Coronary artery (tissue), 2 donors: ENCODE results near the gene RAB9B.
A peak's percentile ranks its signal among the peaks of the same experiment; 100 is the strongest.

Experiments
- DNase-seq: peaks from one replicate; pipeline ENCODE4 v3.0.0-alpha.2; 2017; ENCODE audit warnings: low spot score
- H3K27ac ChIP-seq, 2 donors: fragments of 200-600 bp; sonication (generic); one replicate each; pipeline ENCODE4 v1.5.1; 2016 to 2019
- H3K4me3 ChIP-seq: fragments of 200-600 bp; sonication (generic); 2 replicates; pipeline ENCODE4 v1.5.1; 2016; ENCODE audit warnings: mild to moderate bottlenecking, moderate library complexity
- TF ChIP-seq, protein P1 (sequence below): fragments of 200-600 bp; sonication (generic); IDR thresholded peaks from one replicate; pipeline ENCODE4 v1.5.1; 2019; ENCODE audit warnings: antibody characterized with exemption

The RAB9B gene

DNA sequence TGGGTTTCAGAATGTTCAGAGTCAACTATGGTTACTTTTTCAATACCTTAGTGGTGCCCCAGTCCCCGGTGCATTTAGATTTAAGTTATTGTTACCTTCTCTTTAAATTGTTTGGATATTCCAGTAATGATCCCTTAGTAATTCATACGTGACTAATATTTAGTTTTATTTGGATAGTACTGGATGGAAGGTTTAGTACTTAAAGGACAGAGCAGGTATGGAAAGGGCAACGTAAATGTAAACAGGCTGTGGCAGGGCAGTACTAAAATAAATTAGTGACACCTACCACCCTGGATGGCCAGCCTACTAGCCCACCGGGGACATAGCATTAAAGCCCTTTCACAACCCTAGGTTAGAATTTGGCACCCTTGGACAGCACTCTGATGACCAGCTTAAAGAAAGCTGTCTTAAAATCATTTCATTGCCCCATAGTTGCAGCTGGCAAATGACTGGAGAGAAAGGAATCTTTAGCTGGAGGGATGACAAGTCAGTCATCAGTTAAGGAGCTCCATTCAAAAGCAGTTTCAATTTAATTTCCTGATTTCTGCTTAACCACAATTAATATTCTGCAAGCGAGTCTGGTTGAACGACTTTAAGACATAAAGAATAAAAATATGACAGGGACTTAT, 39.0 kb downstream of the RAB9B start:
- TF ChIP-seq, protein P1, sequence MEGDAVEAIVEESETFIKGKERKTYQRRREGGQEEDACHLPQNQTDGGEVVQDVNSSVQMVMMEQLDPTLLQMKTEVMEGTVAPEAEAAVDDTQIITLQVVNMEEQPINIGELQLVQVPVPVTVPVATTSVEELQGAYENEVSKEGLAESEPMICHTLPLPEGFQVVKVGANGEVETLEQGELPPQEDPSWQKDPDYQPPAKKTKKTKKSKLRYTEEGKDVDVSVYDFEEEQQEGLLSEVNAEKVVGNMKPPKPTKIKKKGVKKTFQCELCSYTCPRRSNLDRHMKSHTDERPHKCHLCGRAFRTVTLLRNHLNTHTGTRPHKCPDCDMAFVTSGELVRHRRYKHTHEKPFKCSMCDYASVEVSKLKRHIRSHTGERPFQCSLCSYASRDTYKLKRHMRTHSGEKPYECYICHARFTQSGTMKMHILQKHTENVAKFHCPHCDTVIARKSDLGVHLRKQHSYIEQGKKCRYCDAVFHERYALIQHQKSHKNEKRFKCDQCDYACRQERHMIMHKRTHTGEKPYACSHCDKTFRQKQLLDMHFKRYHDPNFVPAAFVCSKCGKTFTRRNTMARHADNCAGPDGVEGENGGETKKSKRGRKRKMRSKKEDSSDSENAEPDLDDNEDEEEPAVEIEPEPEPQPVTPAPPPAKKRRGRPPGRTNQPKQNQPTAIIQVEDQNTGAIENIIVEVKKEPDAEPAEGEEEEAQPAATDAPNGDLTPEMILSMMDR = no peak
- peak overlapping the region in 1 of 2 donors; percentile 32 for H3K27ac ChIP-seq
- H3K4me3 ChIP-seq = peak overlapping the region; percentile 31
- no peak for DNase-seq

DNA sequence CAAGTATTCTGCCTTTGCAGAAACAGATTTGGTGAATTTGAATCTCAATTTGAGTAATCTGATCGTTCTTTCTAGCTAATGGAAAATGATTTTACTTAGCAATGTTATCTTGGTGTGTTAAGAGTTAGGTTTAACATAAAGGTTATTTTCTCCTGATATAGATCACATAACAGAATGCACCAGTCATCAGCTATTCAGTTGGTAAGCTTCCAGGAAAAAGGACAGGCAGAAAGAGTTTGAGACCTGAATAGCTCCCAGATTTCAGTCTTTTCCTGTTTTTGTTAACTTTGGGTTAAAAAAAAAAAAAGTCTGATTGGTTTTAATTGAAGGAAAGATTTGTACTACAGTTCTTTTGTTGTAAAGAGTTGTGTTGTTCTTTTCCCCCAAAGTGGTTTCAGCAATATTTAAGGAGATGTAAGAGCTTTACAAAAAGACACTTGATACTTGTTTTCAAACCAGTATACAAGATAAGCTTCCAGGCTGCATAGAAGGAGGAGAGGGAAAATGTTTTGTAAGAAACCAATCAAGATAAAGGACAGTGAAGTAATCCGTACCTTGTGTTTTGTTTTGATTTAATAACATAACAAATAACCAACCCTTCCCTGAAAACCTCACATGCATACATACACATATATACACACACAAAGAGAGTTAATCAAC, 40.1 kb downstream of the RAB9B start:
- Histone ChIP-seq H3K27ac (no peak overlapping the region), H3K4me3 (no peak overlapping the region)
- TF ChIP-seq, protein P1 = no peak
- DNase-seq = no peak

DNA sequence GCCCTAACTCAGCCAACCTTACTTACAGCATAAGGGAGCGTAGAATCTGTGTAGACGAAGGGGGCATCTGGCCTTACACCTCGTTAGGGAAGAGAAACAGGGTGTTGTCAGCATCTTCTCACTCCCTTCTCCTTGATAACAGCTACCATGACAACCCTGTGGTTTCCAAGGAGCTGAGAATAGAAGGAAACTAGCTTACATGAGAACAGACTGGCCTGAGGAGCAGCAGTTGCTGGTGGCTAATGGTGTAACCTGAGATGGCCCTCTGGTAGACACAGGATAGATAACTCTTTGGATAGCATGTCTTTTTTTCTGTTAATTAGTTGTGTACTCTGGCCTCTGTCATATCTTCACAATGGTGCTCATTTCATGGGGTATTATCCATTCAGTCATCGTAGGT, 40.8 kb downstream of the RAB9B start:
- no peak for DNase-seq
- TF ChIP-seq, protein P1 = no peak
- H3K27ac ChIP-seq = no peak overlapping the region
- no peak overlapping the region for H3K4me3 ChIP-seq

DNA sequence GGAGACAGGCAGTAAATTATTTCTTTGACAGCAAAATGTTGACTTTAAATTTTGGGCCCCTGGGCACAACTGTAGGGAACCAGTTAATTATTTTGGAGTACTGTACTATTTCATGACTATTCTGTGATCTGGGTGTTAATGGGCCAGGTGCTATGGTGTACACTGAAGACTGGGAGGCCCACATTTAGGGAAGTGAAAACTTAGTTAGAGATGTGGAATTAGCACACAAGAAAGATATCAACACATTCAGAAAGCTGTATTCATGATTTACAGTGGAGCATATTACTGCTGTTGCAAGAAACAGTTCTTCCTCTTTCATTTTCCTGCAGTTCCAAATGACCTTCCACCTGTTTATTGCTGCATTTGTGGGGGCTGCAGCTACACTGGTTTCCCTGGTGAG, 43.1 kb downstream of the RAB9B start:
- Histone ChIP-seq H3K27ac (no peak overlapping the region), H3K4me3 (no peak overlapping the region)
- DNase-seq = no peak
- TF ChIP-seq, protein P1 = no peak

DNA sequence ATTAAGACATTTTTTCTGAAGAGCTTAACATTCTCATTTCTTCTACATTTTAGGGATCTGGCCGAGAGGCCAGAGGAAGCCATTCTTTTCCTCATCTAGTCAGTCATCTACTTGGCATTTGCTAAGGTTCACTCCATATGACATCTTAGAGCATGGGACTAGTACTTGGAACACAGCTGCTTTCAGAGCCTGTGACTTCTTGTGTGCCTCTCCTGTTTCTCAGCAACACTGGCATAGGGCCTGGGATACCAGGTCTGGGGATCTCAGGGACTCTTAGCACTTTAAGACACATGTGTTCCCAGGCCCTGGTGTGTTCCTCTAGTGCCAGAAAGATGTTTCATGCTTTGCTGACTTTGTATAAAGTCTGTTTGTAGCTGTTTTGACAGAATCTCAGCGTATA, 48.1 kb downstream of the RAB9B start:
- TF ChIP-seq, protein P1 = no peak
- Histone ChIP-seq H3K27ac (peak overlapping the region in 1 of 2 donors; percentile 13), H3K4me3 (no peak overlapping the region)
- no peak for DNase-seq

DNA sequence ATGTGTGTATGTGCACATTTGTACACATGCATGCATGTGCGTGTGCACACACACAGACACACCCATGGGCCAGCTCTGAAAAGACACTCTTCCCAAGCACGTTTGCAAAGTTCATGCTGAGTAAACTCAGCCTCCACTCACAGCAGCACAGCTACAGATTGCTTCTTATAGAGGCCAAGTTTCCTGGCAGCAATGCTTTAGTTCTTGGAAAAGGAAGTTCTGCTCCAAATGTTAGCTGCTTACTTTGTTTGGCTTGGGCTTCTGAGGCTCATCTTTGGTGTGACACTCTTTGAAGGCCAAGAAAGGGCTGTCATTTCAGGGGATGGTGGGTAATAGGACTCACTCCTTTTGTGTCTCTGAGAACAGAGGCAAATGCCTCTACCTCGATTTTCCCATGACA, 48.9 kb downstream of the RAB9B start:
- H3K27ac ChIP-seq = peak overlapping the region in 1 of 2 donors; percentile 24
- DNase-seq = no peak
- H3K4me3 ChIP-seq = no peak overlapping the region
- TF ChIP-seq, protein P1 = no peak

DNA sequence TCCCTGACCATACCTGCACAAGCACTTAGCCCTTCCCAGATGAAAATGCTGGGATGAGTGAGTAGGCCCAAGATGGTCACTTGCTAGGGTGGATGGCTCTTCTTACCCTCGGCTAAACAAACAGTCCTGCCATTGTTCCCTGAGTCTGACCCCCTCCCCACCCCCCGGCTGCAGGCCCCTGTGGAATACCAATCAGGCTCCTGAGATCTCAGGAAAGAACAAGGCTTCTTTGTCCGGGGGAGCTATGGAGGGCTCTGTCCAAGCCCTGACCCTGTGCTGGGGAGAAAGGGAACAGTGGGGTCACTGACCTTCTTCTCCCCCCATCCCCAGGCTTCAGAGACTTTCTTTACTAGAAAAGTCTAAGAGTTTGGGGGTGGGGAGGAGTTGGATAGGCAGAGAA, 49.4 kb downstream of the RAB9B start:
- Histone ChIP-seq H3K4me3 (no peak overlapping the region), H3K27ac (no peak overlapping the region)
- TF ChIP-seq, protein P1 = no peak
- DNase-seq = no peak
